HUDEP-2 (cell line): Measurements from ENCODE around the gene CSRNP3.

ENCODE experiments used
- DNase-seq, 76 experiments: peaks; one replicate each; lab custom pipeline; 2025; ENCODE audit not compliant: unreplicated experiment in 76 of 76; lab: John Stamatoyannopoulos, UW

CSRNP3 gene

GRCh38 chr2:165535471-165535870 lies 66.0 kb downstream of the CSRNP3 start:
- DNase-seq, result no peak

GRCh38 chr2:165536851-165537499 lies 67.5 kb downstream of the CSRNP3 start:
- no peak for DNase-seq

GRCh38 chr2:165539985-165540384 lies 70.5 kb downstream of the CSRNP3 start:
- DNase-seq, result no peak

GRCh38 chr2:165544897-165545296 lies 75.4 kb downstream of the CSRNP3 start:
- no peak for DNase-seq

GRCh38 chr2:165547900-165548299 lies 78.4 kb downstream of the CSRNP3 start:
- DNase-seq, result no peak

- no peak for DNase-seq
These were observed 80.1 kb downstream of the CSRNP3 start for GRCh38 chr2:165549619-165550018.

- no peak for DNase-seq
These were observed 89.3 kb downstream of the CSRNP3 start for GRCh38 chr2:165558832-165559231.

GRCh38 chr2:165560377-165560988 lies 91.0 kb downstream of the CSRNP3 start:
- no peak for DNase-seq

- DNase-seq, result no peak
These were observed 92.0 kb downstream of the CSRNP3 start for GRCh38 chr2:165561516-165561915.

- DNase-seq, result no peak
These were observed 92.7 kb downstream of the CSRNP3 start for GRCh38 chr2:165562233-165562632.

GRCh38 chr2:165563468-165564225 lies 94.1 kb downstream of the CSRNP3 start:
- DNase-seq, result peak in 3 of 76 experiments; percentile 4 to 23 (median 11)

GRCh38 chr2:165566008-165566407 lies 96.5 kb downstream of the CSRNP3 start:
- DNase-seq, result no peak

GRCh38 chr2:165567273-165567672 lies 97.8 kb downstream of the CSRNP3 start:
- no peak for DNase-seq

- DNase-seq, result no peak
These were observed 98.9 kb downstream of the CSRNP3 start for GRCh38 chr2:165568361-165568760.

- no peak for DNase-seq
These were observed 102.0 kb downstream of the CSRNP3 start for GRCh38 chr2:165571477-165571876.

- DNase-seq, result no peak
These were observed 102.7 kb downstream of the CSRNP3 start for GRCh38 chr2:165572151-165572550.

GRCh38 chr2:165573534-165574461 lies 104.3 kb downstream of the CSRNP3 start:
- no peak for DNase-seq

GRCh38 chr2:165575044-165575615 lies 105.6 kb downstream of the CSRNP3 start:
- no peak for DNase-seq

- no peak for DNase-seq
These were observed 107.1 kb downstream of the CSRNP3 start for GRCh38 chr2:165576409-165577154.

- no peak for DNase-seq
These were observed 112.9 kb downstream of the CSRNP3 start for GRCh38 chr2:165582409-165582808.
